K562 (cell line): ENCODE data around the gene NAIF1. TPM values are rescaled to one million over a fixed set of nuclear protein-coding genes. Genes with fewer than 3 reads are reported as not detected.

Experiments used
- BHLHE40 ChIP-seq: IDR thresholded peaks from 2 replicates; pipeline ENCODE4 v1.6.1; 2011; ENCODE audit warnings: low read length, improper control_type of control experiment
- CBX5 ChIP-seq: IDR thresholded peaks from 2 replicates; pipeline ENCODE4 v1.6.1; 2014; ENCODE audit warnings: low read depth, borderline replicate concordance
- CREM ChIP-seq: IDR thresholded peaks from 2 replicates; pipeline ENCODE4 v1.6.1; 2014; ENCODE audit warnings: antibody characterized with exemption, low read depth
- KAT8 ChIP-seq: fragments of 450-650 bp; IDR thresholded peaks from 2 replicates; pipeline ENCODE4 v1.6.1; 2016; ENCODE audit warnings: low read depth, mild to moderate bottlenecking
- PHF20 ChIP-seq: fragments of 450-650 bp; IDR thresholded peaks from 2 replicates; pipeline ENCODE4 v1.6.1; 2018; ENCODE audit not compliant: partially characterized antibody
- TSHZ1 ChIP-seq: fragments of 250-450 bp; sonication (Bioruptor Pico); IDR thresholded peaks from 2 replicates; pipeline ENCODE4 v1.4.0; 2020; ENCODE audit warnings: mild to moderate bottlenecking, moderate library complexity
- ZNF12 ChIP-seq: sonication (generic); formaldehyde crosslinking; IDR thresholded peaks from 2 replicates; pipeline ENCODE4 v1.4.0; 2020; ENCODE audit warnings: mild to moderate bottlenecking, missing genetic modification reagents
- ZNF655 ChIP-seq: fragments of 250-450 bp; sonication (Bioruptor Pico); IDR thresholded peaks from 2 replicates; pipeline ENCODE4 v1.5.0; 2021
- polyA plus RNA-seq, 8 experiments: library from polyadenylated mRNA; depleted of rRNA in 4 of 8; stranded (reverse) in 5 of 8; unstranded in 3 of 8; fragments of >200 nt; fragmentation: Nextera tagmentation in 2 of 8; fragmentation: Illumina TruSeq in 1 of 8; extraction: Ambion mirVana in 2 of 8; extraction: Trizol in 1 of 8; gene quantifications; 2 replicates each; pipeline versions ENCODE4 v1.2.1 to v1.2.3, GENCODE V29; 2011 to 2014; ENCODE audit warnings: inconsistent platforms in 1 of 8, missing spikeins in 1 of 8
- total RNA-seq, 7 experiments: library from RNA; depleted of rRNA in 6 of 7; stranded (reverse); fragments of >200 nt in 6 of 7; fragmentation: Illumina TruSeq in 2 of 7; extraction: Trizol in 2 of 7; gene quantifications; 2 replicates each; pipeline versions ENCODE4 v1.2.1 to v1.2.3, GENCODE V29; 2011 to 2021; ENCODE audit warnings: low replicate concordance in 1 of 7
- TF ChIP-seq, protein P1 (sequence below): IDR thresholded peaks from 2 replicates; pipeline ENCODE4 v1.6.1; 2014; ENCODE audit warnings: antibody characterized with exemption
- TF ChIP-seq, protein P2 (sequence below): sonication (generic); formaldehyde crosslinking; IDR thresholded peaks from 2 replicates; pipeline ENCODE4 v1.8.1; 2023; ENCODE audit warnings: mild to moderate bottlenecking, missing genetic modification reagents, moderate library complexity
- TF ChIP-seq, protein P3 (sequence below): sonication (generic); formaldehyde crosslinking; IDR thresholded peaks from 2 replicates; pipeline ENCODE4 v1.8.0; 2022; ENCODE audit warnings: mild to moderate bottlenecking, missing genetic modification reagents
- TF ChIP-seq, protein P4 (sequence below): sonication (generic); formaldehyde crosslinking; IDR thresholded peaks from 2 replicates; pipeline ENCODE4 v1.8.1; 2023; ENCODE audit warnings: mild to moderate bottlenecking, missing genetic modification reagents

Gene NAIF1
- total and polyA plus RNA-seq, 9 of the 15 experiments (the other 6 are each of a cell fraction or from before 2014, with no cell fraction given): 4.8 to 26.6 (median 17.2) TPM

DNA sequence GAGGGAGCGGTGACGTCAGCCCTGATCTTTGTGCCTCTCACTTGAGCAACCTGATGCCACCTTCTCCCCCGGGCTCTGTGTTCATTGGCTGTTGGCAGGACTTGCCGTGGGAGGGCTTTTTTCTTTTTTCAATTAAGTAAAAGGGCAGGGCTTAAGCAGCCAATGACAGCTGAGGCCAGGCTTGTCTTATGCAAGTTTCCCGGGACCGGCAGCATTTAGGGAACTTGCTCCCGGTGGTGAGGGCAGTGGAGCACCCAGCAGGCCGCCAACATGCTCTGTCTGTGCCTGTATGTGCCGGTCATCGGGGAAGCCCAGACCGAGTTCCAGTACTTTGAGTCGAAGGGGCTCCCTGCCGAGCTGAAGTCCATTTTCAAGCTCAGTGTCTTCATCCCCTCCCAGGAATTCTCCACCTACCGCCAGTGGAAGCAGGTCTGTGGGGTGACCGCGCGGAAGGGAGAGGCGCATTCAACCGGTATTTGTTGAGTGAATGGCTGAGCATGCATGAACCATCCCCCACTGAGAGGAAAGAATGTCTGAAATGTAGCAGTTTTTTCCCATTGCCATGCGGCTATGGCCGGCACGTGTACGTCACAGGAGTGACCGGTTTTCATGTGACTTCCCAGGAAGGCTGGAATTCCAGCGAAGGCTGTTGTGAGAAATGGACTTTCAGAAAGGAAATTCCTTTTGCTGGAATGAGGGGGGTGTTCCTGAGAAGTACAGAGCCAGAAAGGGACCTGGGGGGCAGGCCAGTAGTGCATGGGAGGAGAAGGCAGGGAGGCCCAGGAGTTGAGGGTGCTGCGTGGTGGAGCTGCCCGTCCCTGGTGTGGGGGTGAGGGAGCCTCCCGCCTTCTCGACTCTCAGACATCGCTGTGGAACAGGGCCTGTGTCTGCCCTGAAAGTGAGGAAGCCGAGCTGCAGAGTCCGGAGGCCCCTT, 31.4 kb upstream of the NAIF1 start (continued):
- TF ChIP-seq, protein P1, sequence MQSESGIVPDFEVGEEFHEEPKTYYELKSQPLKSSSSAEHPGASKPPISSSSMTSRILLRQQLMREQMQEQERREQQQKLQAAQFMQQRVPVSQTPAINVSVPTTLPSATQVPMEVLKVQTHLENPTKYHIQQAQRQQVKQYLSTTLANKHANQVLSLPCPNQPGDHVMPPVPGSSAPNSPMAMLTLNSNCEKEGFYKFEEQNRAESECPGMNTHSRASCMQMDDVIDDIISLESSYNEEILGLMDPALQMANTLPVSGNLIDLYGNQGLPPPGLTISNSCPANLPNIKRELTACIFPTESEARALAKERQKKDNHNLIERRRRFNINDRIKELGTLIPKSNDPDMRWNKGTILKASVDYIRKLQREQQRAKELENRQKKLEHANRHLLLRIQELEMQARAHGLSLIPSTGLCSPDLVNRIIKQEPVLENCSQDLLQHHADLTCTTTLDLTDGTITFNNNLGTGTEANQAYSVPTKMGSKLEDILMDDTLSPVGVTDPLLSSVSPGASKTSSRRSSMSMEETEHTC: 0 out of 2 replicates have a peak, but pooled peaks have one; percentile 10
- TF ChIP-seq, protein P2, sequence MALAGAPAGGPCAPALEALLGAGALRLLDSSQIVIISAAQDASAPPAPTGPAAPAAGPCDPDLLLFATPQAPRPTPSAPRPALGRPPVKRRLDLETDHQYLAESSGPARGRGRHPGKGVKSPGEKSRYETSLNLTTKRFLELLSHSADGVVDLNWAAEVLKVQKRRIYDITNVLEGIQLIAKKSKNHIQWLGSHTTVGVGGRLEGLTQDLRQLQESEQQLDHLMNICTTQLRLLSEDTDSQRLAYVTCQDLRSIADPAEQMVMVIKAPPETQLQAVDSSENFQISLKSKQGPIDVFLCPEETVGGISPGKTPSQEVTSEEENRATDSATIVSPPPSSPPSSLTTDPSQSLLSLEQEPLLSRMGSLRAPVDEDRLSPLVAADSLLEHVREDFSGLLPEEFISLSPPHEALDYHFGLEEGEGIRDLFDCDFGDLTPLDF (CRISPR knock-in tag): no peak
- TF ChIP-seq KAT8: no peak
- no peak for TF ChIP-seq ZNF655 (CRISPR knock-in tag)
- TF ChIP-seq, protein P3, sequence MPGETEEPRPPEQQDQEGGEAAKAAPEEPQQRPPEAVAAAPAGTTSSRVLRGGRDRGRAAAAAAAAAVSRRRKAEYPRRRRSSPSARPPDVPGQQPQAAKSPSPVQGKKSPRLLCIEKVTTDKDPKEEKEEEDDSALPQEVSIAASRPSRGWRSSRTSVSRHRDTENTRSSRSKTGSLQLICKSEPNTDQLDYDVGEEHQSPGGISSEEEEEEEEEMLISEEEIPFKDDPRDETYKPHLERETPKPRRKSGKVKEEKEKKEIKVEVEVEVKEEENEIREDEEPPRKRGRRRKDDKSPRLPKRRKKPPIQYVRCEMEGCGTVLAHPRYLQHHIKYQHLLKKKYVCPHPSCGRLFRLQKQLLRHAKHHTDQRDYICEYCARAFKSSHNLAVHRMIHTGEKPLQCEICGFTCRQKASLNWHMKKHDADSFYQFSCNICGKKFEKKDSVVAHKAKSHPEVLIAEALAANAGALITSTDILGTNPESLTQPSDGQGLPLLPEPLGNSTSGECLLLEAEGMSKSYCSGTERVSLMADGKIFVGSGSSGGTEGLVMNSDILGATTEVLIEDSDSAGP (CRISPR knock-in tag): 0 out of 2 replicates have a peak, but pooled peaks have one; percentile 50
- TF ChIP-seq BHLHE40: peak; percentile 78
- TF ChIP-seq TSHZ1: no peak
- TF ChIP-seq ZNF12 (CRISPR knock-in tag): no peak
- no peak for TF ChIP-seq PHF20
- TF ChIP-seq CREM: peak; percentile 87
- 0 out of 2 replicates have a peak, but pooled peaks have one; percentile 20 for TF ChIP-seq CBX5
- TF ChIP-seq, protein P4, sequence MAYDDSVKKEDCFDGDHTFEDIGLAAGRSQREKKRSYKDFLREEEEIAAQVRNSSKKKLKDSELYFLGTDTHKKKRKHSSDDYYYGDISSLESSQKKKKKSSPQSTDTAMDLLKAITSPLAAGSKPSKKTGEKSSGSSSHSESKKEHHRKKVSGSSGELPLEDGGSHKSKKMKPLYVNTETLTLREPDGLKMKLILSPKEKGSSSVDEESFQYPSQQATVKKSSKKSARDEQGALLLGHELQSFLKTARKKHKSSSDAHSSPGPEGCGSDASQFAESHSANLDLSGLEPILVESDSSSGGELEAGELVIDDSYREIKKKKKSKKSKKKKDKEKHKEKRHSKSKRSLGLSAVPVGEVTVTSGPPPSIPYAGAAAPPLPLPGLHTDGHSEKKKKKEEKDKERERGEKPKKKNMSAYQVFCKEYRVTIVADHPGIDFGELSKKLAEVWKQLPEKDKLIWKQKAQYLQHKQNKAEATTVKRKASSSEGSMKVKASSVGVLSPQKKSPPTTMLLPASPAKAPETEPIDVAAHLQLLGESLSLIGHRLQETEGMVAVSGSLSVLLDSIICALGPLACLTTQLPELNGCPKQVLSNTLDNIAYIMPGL (CRISPR knock-in tag): no peak
